HepG2 (cell line): ENCODE results near the gene RPL22L1.

ENCODE experiments used
- BORCS8-MEF2B ChIP-seq: sonication (generic); formaldehyde crosslinking; IDR thresholded peaks from 2 replicates; pipeline ENCODE4 v1.8.0; 2022; ENCODE audit warnings: mild to moderate bottlenecking, missing genetic modification reagents
- IKZF1 ChIP-seq: fragments of 450-650 bp; IDR thresholded peaks from 2 replicates; pipeline ENCODE4 v1.7.1; 2016
- SCMH1 ChIP-seq: sonication (generic); formaldehyde crosslinking; IDR thresholded peaks from 2 replicates; pipeline ENCODE4 v1.9.0; 2021; ENCODE audit warnings: missing genetic modification reagents, mild to moderate bottlenecking, borderline replicate concordance
- ZKSCAN5 ChIP-seq: sonication (generic); formaldehyde crosslinking; IDR thresholded peaks from 2 replicates; pipeline ENCODE4 v1.5.1; 2020; ENCODE audit warnings: mild to moderate bottlenecking, missing genetic modification reagents
- TF ChIP-seq, protein P1 (sequence below), 2 experiments: IDR thresholded peaks; 2 replicates each; pipeline ENCODE4 v1.6.1; 2011 to 2012; ENCODE audit warnings: low read length in 2 of 2, borderline replicate concordance in 1 of 2, low read depth in 1 of 2, mild to moderate bottlenecking in 1 of 2, moderate library complexity in 1 of 2
- TF ChIP-seq, protein P2 (sequence below): sonication (generic); formaldehyde crosslinking; IDR thresholded peaks from 2 replicates; pipeline ENCODE4 v1.5.0; 2020; ENCODE audit warnings: mild to moderate bottlenecking, missing genetic modification reagents, moderate library complexity
- TF ChIP-seq, protein P3 (sequence below): sonication (generic); formaldehyde crosslinking; conservative IDR thresholded peaks from 2 replicates; pipeline ENCODE4 v1.4.0; 2020; ENCODE audit warnings: missing genetic modification reagents
- TF ChIP-seq, protein P4 (sequence below): fragments of 450-650 bp; IDR thresholded peaks from 2 replicates; pipeline ENCODE4 v1.6.1; 2016
- TF ChIP-seq, protein P5 (sequence below): sonication (generic); formaldehyde crosslinking; IDR thresholded peaks from 2 replicates; pipeline ENCODE4 v1.4.0; 2020; ENCODE audit warnings: mild to moderate bottlenecking, missing genetic modification reagents

DNA sequence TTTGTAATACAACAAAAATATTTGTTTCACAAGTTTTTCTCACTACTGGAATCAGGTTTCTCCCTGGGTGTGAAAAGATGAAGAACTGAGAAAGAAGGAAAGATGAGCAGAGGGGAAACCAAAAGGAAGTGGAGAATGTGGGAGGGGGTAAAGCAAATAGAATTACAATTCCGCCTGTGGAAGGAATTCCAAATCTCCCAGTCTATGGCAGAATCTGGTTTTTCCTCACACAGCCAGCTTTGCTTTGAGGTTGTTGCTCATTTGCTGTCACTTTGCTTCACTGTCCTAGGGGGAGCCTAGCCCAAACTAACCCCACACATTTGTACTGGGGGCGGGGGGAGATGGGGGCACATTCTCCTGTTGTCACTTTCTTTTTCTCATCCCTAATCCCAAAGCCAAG, 43.9 kb downstream of the RPL22L1 start:
- TF ChIP-seq, protein P1, sequence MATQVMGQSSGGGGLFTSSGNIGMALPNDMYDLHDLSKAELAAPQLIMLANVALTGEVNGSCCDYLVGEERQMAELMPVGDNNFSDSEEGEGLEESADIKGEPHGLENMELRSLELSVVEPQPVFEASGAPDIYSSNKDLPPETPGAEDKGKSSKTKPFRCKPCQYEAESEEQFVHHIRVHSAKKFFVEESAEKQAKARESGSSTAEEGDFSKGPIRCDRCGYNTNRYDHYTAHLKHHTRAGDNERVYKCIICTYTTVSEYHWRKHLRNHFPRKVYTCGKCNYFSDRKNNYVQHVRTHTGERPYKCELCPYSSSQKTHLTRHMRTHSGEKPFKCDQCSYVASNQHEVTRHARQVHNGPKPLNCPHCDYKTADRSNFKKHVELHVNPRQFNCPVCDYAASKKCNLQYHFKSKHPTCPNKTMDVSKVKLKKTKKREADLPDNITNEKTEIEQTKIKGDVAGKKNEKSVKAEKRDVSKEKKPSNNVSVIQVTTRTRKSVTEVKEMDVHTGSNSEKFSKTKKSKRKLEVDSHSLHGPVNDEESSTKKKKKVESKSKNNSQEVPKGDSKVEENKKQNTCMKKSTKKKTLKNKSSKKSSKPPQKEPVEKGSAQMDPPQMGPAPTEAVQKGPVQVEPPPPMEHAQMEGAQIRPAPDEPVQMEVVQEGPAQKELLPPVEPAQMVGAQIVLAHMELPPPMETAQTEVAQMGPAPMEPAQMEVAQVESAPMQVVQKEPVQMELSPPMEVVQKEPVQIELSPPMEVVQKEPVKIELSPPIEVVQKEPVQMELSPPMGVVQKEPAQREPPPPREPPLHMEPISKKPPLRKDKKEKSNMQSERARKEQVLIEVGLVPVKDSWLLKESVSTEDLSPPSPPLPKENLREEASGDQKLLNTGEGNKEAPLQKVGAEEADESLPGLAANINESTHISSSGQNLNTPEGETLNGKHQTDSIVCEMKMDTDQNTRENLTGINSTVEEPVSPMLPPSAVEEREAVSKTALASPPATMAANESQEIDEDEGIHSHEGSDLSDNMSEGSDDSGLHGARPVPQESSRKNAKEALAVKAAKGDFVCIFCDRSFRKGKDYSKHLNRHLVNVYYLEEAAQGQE (IDR thresholded peaks at IDR 0.05; ENCODE audit: borderline replicate concordance in 1 of 2, low read depth in 1 of 2, low read length in 2 of 2): no peak
- TF ChIP-seq ZKSCAN5 (no peak), SCMH1 (CRISPR knock-in tag) (no peak), BORCS8-MEF2B (no peak), IKZF1 (no peak)
- TF ChIP-seq, protein P2, sequence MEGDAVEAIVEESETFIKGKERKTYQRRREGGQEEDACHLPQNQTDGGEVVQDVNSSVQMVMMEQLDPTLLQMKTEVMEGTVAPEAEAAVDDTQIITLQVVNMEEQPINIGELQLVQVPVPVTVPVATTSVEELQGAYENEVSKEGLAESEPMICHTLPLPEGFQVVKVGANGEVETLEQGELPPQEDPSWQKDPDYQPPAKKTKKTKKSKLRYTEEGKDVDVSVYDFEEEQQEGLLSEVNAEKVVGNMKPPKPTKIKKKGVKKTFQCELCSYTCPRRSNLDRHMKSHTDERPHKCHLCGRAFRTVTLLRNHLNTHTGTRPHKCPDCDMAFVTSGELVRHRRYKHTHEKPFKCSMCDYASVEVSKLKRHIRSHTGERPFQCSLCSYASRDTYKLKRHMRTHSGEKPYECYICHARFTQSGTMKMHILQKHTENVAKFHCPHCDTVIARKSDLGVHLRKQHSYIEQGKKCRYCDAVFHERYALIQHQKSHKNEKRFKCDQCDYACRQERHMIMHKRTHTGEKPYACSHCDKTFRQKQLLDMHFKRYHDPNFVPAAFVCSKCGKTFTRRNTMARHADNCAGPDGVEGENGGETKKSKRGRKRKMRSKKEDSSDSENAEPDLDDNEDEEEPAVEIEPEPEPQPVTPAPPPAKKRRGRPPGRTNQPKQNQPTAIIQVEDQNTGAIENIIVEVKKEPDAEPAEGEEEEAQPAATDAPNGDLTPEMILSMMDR (CRISPR knock-in tag): no peak
- TF ChIP-seq, protein P3, sequence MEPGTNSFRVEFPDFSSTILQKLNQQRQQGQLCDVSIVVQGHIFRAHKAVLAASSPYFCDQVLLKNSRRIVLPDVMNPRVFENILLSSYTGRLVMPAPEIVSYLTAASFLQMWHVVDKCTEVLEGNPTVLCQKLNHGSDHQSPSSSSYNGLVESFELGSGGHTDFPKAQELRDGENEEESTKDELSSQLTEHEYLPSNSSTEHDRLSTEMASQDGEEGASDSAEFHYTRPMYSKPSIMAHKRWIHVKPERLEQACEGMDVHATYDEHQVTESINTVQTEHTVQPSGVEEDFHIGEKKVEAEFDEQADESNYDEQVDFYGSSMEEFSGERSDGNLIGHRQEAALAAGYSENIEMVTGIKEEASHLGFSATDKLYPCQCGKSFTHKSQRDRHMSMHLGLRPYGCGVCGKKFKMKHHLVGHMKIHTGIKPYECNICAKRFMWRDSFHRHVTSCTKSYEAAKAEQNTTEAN (CRISPR knock-in tag): no peak
- TF ChIP-seq, protein P4, sequence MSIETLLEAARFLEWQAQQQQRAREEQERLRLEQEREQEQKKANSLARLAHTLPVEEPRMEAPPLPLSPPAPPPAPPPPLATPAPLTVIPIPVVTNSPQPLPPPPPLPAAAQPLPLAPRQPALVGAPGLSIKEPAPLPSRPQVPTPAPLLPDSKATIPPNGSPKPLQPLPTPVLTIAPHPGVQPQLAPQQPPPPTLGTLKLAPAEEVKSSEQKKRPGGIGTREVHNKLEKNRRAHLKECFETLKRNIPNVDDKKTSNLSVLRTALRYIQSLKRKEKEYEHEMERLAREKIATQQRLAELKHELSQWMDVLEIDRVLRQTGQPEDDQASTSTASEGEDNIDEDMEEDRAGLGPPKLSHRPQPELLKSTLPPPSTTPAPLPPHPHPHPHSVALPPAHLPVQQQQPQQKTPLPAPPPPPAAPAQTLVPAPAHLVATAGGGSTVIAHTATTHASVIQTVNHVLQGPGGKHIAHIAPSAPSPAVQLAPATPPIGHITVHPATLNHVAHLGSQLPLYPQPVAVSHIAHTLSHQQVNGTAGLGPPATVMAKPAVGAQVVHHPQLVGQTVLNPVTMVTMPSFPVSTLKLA: no peak
- TF ChIP-seq, protein P5, sequence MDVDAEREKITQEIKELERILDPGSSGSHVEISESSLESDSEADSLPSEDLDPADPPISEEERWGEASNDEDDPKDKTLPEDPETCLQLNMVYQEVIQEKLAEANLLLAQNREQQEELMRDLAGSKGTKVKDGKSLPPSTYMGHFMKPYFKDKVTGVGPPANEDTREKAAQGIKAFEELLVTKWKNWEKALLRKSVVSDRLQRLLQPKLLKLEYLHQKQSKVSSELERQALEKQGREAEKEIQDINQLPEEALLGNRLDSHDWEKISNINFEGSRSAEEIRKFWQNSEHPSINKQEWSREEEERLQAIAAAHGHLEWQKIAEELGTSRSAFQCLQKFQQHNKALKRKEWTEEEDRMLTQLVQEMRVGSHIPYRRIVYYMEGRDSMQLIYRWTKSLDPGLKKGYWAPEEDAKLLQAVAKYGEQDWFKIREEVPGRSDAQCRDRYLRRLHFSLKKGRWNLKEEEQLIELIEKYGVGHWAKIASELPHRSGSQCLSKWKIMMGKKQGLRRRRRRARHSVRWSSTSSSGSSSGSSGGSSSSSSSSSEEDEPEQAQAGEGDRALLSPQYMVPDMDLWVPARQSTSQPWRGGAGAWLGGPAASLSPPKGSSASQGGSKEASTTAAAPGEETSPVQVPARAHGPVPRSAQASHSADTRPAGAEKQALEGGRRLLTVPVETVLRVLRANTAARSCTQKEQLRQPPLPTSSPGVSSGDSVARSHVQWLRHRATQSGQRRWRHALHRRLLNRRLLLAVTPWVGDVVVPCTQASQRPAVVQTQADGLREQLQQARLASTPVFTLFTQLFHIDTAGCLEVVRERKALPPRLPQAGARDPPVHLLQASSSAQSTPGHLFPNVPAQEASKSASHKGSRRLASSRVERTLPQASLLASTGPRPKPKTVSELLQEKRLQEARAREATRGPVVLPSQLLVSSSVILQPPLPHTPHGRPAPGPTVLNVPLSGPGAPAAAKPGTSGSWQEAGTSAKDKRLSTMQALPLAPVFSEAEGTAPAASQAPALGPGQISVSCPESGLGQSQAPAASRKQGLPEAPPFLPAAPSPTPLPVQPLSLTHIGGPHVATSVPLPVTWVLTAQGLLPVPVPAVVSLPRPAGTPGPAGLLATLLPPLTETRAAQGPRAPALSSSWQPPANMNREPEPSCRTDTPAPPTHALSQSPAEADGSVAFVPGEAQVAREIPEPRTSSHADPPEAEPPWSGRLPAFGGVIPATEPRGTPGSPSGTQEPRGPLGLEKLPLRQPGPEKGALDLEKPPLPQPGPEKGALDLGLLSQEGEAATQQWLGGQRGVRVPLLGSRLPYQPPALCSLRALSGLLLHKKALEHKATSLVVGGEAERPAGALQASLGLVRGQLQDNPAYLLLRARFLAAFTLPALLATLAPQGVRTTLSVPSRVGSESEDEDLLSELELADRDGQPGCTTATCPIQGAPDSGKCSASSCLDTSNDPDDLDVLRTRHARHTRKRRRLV (CRISPR knock-in tag): no peak
